Nucleus accumbens (tissue), 56 donors: ENCODE measurements around the gene ZNF277.

Experiments
- DNase-seq, 56 donors: peaks; one replicate each; lab custom pipeline; 2025; lab: John Stamatoyannopoulos, UW

The ZNF277 gene

GRCh38 chr7:112206238-112206990 lies at the start of gene ZNF277, which contains the start of gene DOCK4:
Gene ZNF277, plus strand, starts transcription at chr7:112206695. Its CDS starts 22 bp downstream, at chr7:112206717.
Gene DOCK4, minus strand, starts transcription at chr7:112206399. Its CDS starts 261 bp downstream, at chr7:112206138.
- DNase-seq, result peak; percentile 91 to 100 (median 99)

GRCh38 chr7:112157072-112157471 lies 49.4 kb upstream of the ZNF277 start:
- no peak for DNase-seq

- no peak for DNase-seq
These were observed 47.1 kb upstream of the ZNF277 start for GRCh38 chr7:112159351-112159750.

GRCh38 chr7:112160130-112160770 lies 46.2 kb upstream of the ZNF277 start:
- no peak for DNase-seq

GRCh38 chr7:112160771-112161150 lies 45.7 kb upstream of the ZNF277 start:
- no peak for DNase-seq

- no peak for DNase-seq
These were observed 45.0 kb upstream of the ZNF277 start for GRCh38 chr7:112161253-112162141.

- DNase-seq, result peak in 52 of 56 donors; percentile 31 to 88 (median 70)
These were observed 44.2 kb upstream of the ZNF277 start for GRCh38 chr7:112162142-112162766.

- peak in 1 of 56 donors; percentile 17 for DNase-seq
These were observed 43.5 kb upstream of the ZNF277 start for GRCh38 chr7:112162784-112163506.

GRCh38 chr7:112167147-112167546 lies 39.3 kb upstream of the ZNF277 start:
- DNase-seq, result peak in 5 of 56 donors; percentile 15 to 44 (median 25)

- no peak for DNase-seq
These were observed 37.6 kb upstream of the ZNF277 start for GRCh38 chr7:112168915-112169314.

- DNase-seq, result no peak
These were observed 34.8 kb upstream of the ZNF277 start for GRCh38 chr7:112171673-112172072.

GRCh38 chr7:112172870-112173567 lies 33.5 kb upstream of the ZNF277 start:
- DNase-seq, result no peak

- no peak for DNase-seq
These were observed 33.0 kb upstream of the ZNF277 start for GRCh38 chr7:112173568-112173905.

GRCh38 chr7:112174192-112174591 lies 32.3 kb upstream of the ZNF277 start:
- no peak for DNase-seq

- no peak for DNase-seq
These were observed 30.3 kb upstream of the ZNF277 start for GRCh38 chr7:112176241-112176640.

GRCh38 chr7:112176693-112177415 lies 29.6 kb upstream of the ZNF277 start:
- no peak for DNase-seq

- DNase-seq, result no peak
These were observed 26.3 kb upstream of the ZNF277 start for GRCh38 chr7:112180223-112180622.

- DNase-seq, result peak in 54 of 56 donors; percentile 18 to 86 (median 72)
These were observed 23.7 kb upstream of the ZNF277 start for GRCh38 chr7:112182749-112183148.

- DNase-seq, result no peak
These were observed 23.2 kb upstream of the ZNF277 start for GRCh38 chr7:112183266-112183665.
